Ovary (tissue), 9 donors: Measurements from ENCODE around the gene PSTPIP2. TPM values are rescaled to one million over a fixed set of nuclear protein-coding genes. Genes with fewer than 3 reads are reported as not detected.

Experiments
- DNase-seq, 5 donors: peaks; one replicate each; pipeline ENCODE4 v3.0.0-alpha.2; 2019 to 2020
- H3K27ac ChIP-seq, 2 donors: fragments of 200-600 bp; one replicate each; pipeline versions ENCODE4 v1.5.1 to v1.8.0; 2019 to 2022
- H3K27me3 ChIP-seq: fragments of 200-600 bp; one replicate; pipeline ENCODE4 v1.8.0; 2022
- H3K36me3 ChIP-seq: fragments of 200-600 bp; sonication (generic); one replicate; pipeline ENCODE4 v1.5.1; 2019
- H3K4me1 ChIP-seq: one replicate; pipeline ENCODE4 v1.8.1; 2013; ENCODE audit warnings: mild to moderate bottlenecking, moderate library complexity; ENCODE audit not compliant: insufficient read depth
- H3K4me3 ChIP-seq: fragments of 200-600 bp; sonication (generic); one replicate; pipeline ENCODE4 v1.5.1; 2017
- H3K9me3 ChIP-seq, 2 donors: fragments of 200-600 bp in 1 of 2; sonication (generic) in 1 of 2; one replicate each; pipeline versions ENCODE4 v1.5.1 to v1.8.1; 2013 to 2019; ENCODE audit warnings: mild to moderate bottlenecking in 1 of 2, moderate library complexity in 1 of 2
- CTCF ChIP-seq, 3 donors: fragments of 450-650 bp in 2 of 3; fragments of 200-600 bp in 1 of 3; IDR thresholded peaks; one replicate each; pipeline versions ENCODE4 v1.5.1 to v1.8.0; 2016 to 2022; ENCODE audit warnings: antibody characterized with exemption in 3 of 3, mild to moderate bottlenecking in 1 of 3
- EP300 ChIP-seq: sonication (generic); formaldehyde crosslinking; IDR thresholded peaks from one replicate; pipeline ENCODE4 v1.6.1; 2017; ENCODE audit warnings: antibody characterized with exemption
- POLR2A ChIP-seq: fragments of 450-650 bp; IDR thresholded peaks from one replicate; pipeline ENCODE4 v1.6.1; 2017; ENCODE audit warnings: antibody characterized with exemption, mild to moderate bottlenecking, moderate library complexity
- WGBS, 3 donors: extraction: QIAGEN DNeasy Blood & Tissue Kit in 1 of 3; methylation state at CpG; one replicate each; pipeline versions ENCODE4 v1.1.5 to v1.1.7; 2013 to 2017; 5-methylcytosine and 5-hydroxymethylcytosine counted together
- intact Hi-C, 4 donors: fragments of 100-400 bp; cut with DNase I; formaldehyde crosslinking; loops; one replicate each; pipeline versions ENCODE4 v1.11.0 to v1.15.1; 2022 to 2023
- polyA plus RNA-seq, 2 donors: library from polyadenylated mRNA; stranded (reverse); fragments of 200-250 nt in 1 of 2; fragments of 350-450 nt in 1 of 2; fragmentation: Illumina TruSeq in 1 of 2; extraction: RNeasy Lipid Tissue Mini Kit (QIAGEN cat#74804) in 1 of 2; gene quantifications; one replicate each; pipeline ENCODE4 v1.2.3, GENCODE V29; 2013 to 2014
- total RNA-seq, 7 donors: library from RNA; depleted of rRNA in 2 of 7; stranded (reverse); fragments of >200 nt in 2 of 7; fragmentation: NEBNext Ultra II Directional in 3 of 7; extraction: Animal tissue kit (Norgen Biotek cat#: 25700) in 3 of 7; gene quantifications; one replicate each; pipeline versions ENCODE4 v1.1.0 to v1.2.4, GENCODE V29; 2016 to 2023
- donor health status: DM: no; HTN: no; CAD: no; lungs with moderate emphysema.
- donor health status: DM: no; HTN: no; CAD: no.
- donor health status: Bipolar disorder and iron deficiency.
- donor health status: DM: yes; HTN: yes; CAD: no.
- donor health status: DM: no; HTN: no; CAD: no.
- donor health status: DM: yes; HTN: yes; CAD: no.

PSTPIP2 gene
- total and polyA plus RNA-seq, 9 donors: 3.0 to 22.3 (median 5.3) TPM

DNA sequence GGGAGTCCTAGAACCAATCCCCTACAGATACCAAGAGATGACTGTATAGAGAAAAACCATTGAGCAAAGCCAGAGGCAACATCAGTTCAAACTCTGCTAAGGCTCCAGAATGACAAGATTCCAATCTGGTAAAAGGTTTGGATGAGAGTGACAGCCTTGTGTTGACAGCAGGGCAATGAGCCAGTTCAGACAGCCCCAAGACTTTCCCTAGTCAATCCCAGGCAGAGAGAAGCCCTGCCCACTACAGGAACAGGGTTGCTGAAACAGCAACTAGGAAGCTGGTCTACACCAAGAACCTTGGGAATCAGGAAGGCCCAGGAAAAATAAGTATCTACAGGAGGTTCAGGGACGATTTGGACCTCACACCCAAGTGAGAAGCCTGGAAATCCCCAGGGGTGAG is 3.3 kb downstream of the PSTPIP2 start:
- H3K36me3 ChIP-seq: no peaks in the 10 kb centered on the region
- no peaks in the 10 kb centered on the region for H3K27me3 ChIP-seq
- H3K9me3 ChIP-seq: no peaks in the 10 kb centered on the region
- no peak for DNase-seq
- no peak overlapping the region for H3K27ac ChIP-seq
- H3K4me1 ChIP-seq: peaks cover 9% of the 10 kb centered on the region
- no peak overlapping the region for H3K4me3 ChIP-seq
- no peak for TF ChIP-seq EP300
- TF ChIP-seq CTCF (IDR thresholded peaks at IDR 0.05): no peak
- TF ChIP-seq POLR2A: no peak
- intact Hi-C loops: loop anchor here in 1 of 4 donors (2.0 kb wide), 1 partner anchor 16 kb away; no protein-coding TSS in a partner anchor
- 57 to 69% (median 67%) methylated on average over 1 of the region's 1 CpG for WGBS, 3 donors

DNA sequence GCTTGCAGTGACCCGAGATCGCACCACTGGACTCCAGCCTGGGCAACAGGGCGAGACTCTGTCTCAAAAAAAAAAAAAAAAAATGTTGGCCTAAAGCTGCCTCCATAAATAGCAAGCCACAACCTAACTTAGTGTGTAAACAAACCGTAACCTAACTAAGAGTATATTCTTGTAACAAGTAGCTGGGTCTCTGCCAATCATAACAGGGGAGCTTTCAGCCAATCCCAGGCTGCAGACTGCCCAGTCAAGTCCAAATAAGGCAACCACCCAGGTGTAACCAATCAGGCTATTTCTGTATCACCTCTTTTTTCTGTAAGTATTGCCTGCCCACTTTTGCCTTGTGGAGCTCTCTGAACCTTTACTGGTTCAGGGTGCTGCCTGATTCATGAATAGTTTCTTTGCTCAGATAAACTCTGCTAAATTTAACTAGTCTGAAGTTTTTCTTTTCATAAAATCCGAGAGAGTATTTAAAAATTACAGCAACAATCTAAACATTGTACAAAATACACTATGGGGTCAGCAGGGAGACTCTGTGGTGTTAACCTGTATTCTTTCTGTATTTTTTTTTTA is 4.5 kb downstream of the PSTPIP2 start:
- H3K27ac ChIP-seq: no peak overlapping the region
- no peaks in the 10 kb centered on the region for H3K27me3 ChIP-seq
- TF ChIP-seq POLR2A: no peak
- TF ChIP-seq CTCF (IDR thresholded peaks at IDR 0.05): no peak
- TF ChIP-seq EP300: no peak
- intact Hi-C loops: loop anchor here in 1 of 4 donors (2.0 kb wide), 1 partner anchor 15 kb away; no protein-coding TSS in a partner anchor
- H3K9me3 ChIP-seq: no peaks in the 10 kb centered on the region
- no peaks in the 10 kb centered on the region for H3K36me3 ChIP-seq
- 77 to 88% (median 80%) methylated on average over 5 of the region's 5 CpGs for WGBS, 3 donors
- DNase-seq: no peak
- H3K4me3 ChIP-seq: no peak overlapping the region
- H3K4me1 ChIP-seq: peaks cover 8% of the 10 kb centered on the region

DNA sequence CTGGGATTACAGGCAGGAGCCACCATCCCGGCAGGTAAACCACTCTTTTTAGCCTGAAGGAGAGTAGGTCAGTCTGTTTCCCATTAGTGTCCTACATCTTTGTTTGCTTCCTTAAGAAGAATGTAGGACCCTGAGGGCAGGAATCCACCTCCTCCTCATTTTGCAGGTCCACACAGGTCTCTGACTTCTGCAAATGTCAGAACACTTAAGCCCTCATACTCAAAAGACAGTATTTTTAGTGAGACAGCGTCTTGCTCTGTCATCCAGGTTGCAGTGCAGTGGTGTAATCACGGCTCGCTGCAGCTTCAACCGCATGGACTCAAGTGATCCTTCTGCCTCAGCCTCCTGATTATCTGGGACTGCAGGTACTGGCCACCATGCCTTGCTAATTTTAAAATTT is 9.3 kb downstream of the PSTPIP2 start:
- no peak for DNase-seq
- 94 to 98% (median 94%) methylated on average over 5 of the region's 5 CpGs for WGBS, 3 donors
- H3K36me3 ChIP-seq: no peaks in the 10 kb centered on the region
- H3K4me1 ChIP-seq: no peaks in the 10 kb centered on the region
- no peaks in the 10 kb centered on the region for H3K27me3 ChIP-seq
- intact Hi-C loops: no loop called here
- TF ChIP-seq POLR2A (no peak), CTCF (IDR thresholded peaks at IDR 0.05) (no peak), EP300 (no peak)
- no peak overlapping the region for H3K27ac ChIP-seq
- H3K4me3 ChIP-seq: no peak overlapping the region
- H3K9me3 ChIP-seq: no peaks in the 10 kb centered on the region

DNA sequence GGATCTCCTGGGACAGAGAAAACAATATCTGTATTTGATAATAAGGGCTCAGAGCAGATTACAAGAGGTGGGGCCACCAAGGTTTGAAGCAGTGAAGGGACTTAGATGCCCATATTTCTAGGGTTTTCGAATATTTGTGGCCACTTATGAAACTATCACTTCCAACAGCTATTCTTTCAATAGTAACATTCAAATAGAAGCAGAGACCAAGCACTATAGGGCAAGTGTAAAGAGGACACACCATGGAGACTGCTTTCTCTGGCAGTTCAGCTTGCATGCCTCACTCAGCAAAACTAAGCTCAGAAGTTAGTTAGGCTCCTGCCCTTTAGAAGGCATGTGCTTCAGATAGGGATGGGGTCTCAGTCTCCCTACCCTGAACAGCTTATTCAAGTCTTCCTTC is 10.3 kb downstream of the PSTPIP2 start:
- DNase-seq: no peak
- H3K27ac ChIP-seq: no peak overlapping the region

More for the DNA sequence above, 10.3 kb downstream of the PSTPIP2 start:
- 95 to 100% (median 95%) methylated on average over 1 of the region's 1 CpG for WGBS, 3 donors
- Histone ChIP-seq H3K36me3 (no peaks in the 10 kb centered on the region), H3K4me1 (no peaks in the 10 kb centered on the region), H3K27me3 (no peaks in the 10 kb centered on the region), H3K9me3 (no peaks in the 10 kb centered on the region), H3K4me3 (no peak overlapping the region)
- no peak for TF ChIP-seq CTCF (IDR thresholded peaks at IDR 0.05)
- no peak for TF ChIP-seq EP300
- TF ChIP-seq POLR2A: no peak
- intact Hi-C loops: no loop called here
